Ascending aorta (tissue), 2 donors: Measurements from ENCODE around the gene HIVEP2. TPM values are rescaled to one million over a fixed set of nuclear protein-coding genes. Genes with fewer than 3 reads are reported as not detected.

Experiments used
- DNase-seq, 2 donors: peaks; one replicate each; pipeline ENCODE4 v3.0.0-alpha.2; 2019; ENCODE audit warnings: low spot score in 2 of 2
- H3K27ac ChIP-seq, 2 donors: fragments of 200-600 bp; sonication (generic); one replicate each; pipeline ENCODE4 v1.5.1; 2016 to 2017; ENCODE audit warnings: mild to moderate bottlenecking in 1 of 2
- H3K27me3 ChIP-seq: fragments of 200-600 bp; sonication (generic); one replicate; pipeline ENCODE4 v1.5.1; 2017
- H3K36me3 ChIP-seq, 2 donors: fragments of 200-600 bp; sonication (generic); one replicate each; pipeline ENCODE4 v1.5.1; 2016
- H3K4me1 ChIP-seq, 2 donors: fragments of 200-600 bp; sonication (generic); one replicate each; pipeline ENCODE4 v1.5.1; 2016 to 2017; ENCODE audit warnings: mild to moderate bottlenecking in 1 of 2
- H3K4me3 ChIP-seq, 2 donors: fragments of 200-600 bp; sonication (generic); one replicate each; pipeline ENCODE4 v1.5.1; 2016 to 2017; ENCODE audit warnings: mild to moderate bottlenecking in 1 of 2
- H3K9me3 ChIP-seq, 2 donors: fragments of 200-600 bp; sonication (generic); one replicate each; pipeline ENCODE4 v1.5.1; 2016
- CTCF ChIP-seq, 3 experiments: fragments of 200-600 bp in 2 of 3; fragments of 450-650 bp in 1 of 3; sonication (generic) in 2 of 3; IDR thresholded peaks; one replicate each; pipeline ENCODE4 v1.5.1; 2016 to 2019; ENCODE audit warnings: antibody characterized with exemption in 3 of 3, mild to moderate bottlenecking in 1 of 3, moderate library complexity in 1 of 3
- intact Hi-C: fragments of 100-400 bp; cut with DNase I; formaldehyde crosslinking; loops from one replicate; pipeline ENCODE4 v1.15.1; 2023
- total RNA-seq: library from RNA; depleted of rRNA; stranded (reverse); fragments of >200 nt; gene quantifications from one replicate; pipeline ENCODE4 v1.1.0, GENCODE V29; 2016

The HIVEP2 gene
- total RNA-seq, 1 donor from 2014 or later: 14.5 TPM

GRCh38 chr6:142713959-142714358, 231.0 kb downstream of the HIVEP2 start:
- no peak for DNase-seq
- TF ChIP-seq CTCF (IDR thresholded peaks at IDR 0.05): no peak
- no peak overlapping the region for H3K27ac ChIP-seq
- H3K36me3 ChIP-seq: no peaks in the 10 kb centered on the region
- H3K9me3 ChIP-seq: peaks cover 0 to 12% of the 10 kb centered on the region in 2 donors
- no peak overlapping the region for H3K4me3 ChIP-seq
- H3K27me3 ChIP-seq: no peaks in the 10 kb centered on the region
- H3K4me1 ChIP-seq: no peaks in the 10 kb centered on the region
- intact Hi-C loops: no loop called here

GRCh38 chr6:142712231-142712630, 232.7 kb downstream of the HIVEP2 start:
- peaks cover 0 to 2% of the 10 kb centered on the region in 2 donors for H3K9me3 ChIP-seq
- no peaks in the 10 kb centered on the region for H3K27me3 ChIP-seq
- intact Hi-C loops: no loop called here
- no peaks in the 10 kb centered on the region for H3K4me1 ChIP-seq
- no peak overlapping the region for H3K4me3 ChIP-seq
- no peak overlapping the region for H3K27ac ChIP-seq
- no peak for DNase-seq
- no peak for TF ChIP-seq CTCF (IDR thresholded peaks at IDR 0.05)
- H3K36me3 ChIP-seq: no peaks in the 10 kb centered on the region

GRCh38 chr6:142708651-142709050, 236.3 kb downstream of the HIVEP2 start:
- no peak for DNase-seq
- intact Hi-C loops: no loop called here
- H3K9me3 ChIP-seq: no peaks in the 10 kb centered on the region
- no peak overlapping the region for H3K4me3 ChIP-seq
- H3K27ac ChIP-seq: no peak overlapping the region
- no peak for TF ChIP-seq CTCF (IDR thresholded peaks at IDR 0.05)
- H3K27me3 ChIP-seq: no peaks in the 10 kb centered on the region
- no peaks in the 10 kb centered on the region for H3K36me3 ChIP-seq
- no peaks in the 10 kb centered on the region for H3K4me1 ChIP-seq

GRCh38 chr6:142707255-142707654, 237.7 kb downstream of the HIVEP2 start:
- Histone ChIP-seq H3K9me3 (no peaks in the 10 kb centered on the region), H3K27me3 (no peaks in the 10 kb centered on the region), H3K4me3 (no peak overlapping the region), H3K4me1 (no peaks in the 10 kb centered on the region), H3K27ac (no peak overlapping the region), H3K36me3 (no peaks in the 10 kb centered on the region)
- no peak for DNase-seq
- TF ChIP-seq CTCF (IDR thresholded peaks at IDR 0.05): no peak
- intact Hi-C loops: no loop called here

DNA sequence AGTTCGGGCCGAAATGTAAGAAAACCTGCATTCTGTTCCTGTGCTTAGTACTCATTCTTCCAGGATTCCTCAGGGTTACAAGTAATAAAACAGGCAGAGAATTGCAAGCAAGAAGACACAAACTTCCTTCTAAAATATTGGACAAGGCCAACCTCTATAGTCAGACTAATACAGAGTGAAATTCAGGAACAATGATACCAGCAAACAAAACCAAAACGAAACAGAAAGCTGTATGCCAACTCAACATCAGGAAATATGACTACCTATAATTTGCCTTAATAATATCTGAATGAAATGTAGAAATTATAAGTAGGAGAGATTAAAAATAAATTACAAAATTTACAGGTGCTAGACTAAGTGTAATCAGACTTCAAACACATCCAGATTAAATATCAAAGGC, 238.8 kb downstream of the HIVEP2 start:
- no peaks in the 10 kb centered on the region for H3K27me3 ChIP-seq
- no peak overlapping the region for H3K4me3 ChIP-seq
- H3K27ac ChIP-seq: no peak overlapping the region
- no peaks in the 10 kb centered on the region for H3K36me3 ChIP-seq
- DNase-seq: no peak
- intact Hi-C loops: no loop called here
- no peaks in the 10 kb centered on the region for H3K4me1 ChIP-seq
- TF ChIP-seq CTCF (IDR thresholded peaks at IDR 0.05): no peak
- no peaks in the 10 kb centered on the region for H3K9me3 ChIP-seq

- Histone ChIP-seq H3K4me1 (no peaks in the 10 kb centered on the region), H3K27ac (no peak overlapping the region), H3K27me3 (no peaks in the 10 kb centered on the region), H3K4me3 (no peak overlapping the region), H3K9me3 (no peaks in the 10 kb centered on the region), H3K36me3 (no peaks in the 10 kb centered on the region)
- DNase-seq: no peak
- no peak for TF ChIP-seq CTCF (IDR thresholded peaks at IDR 0.05)
- intact Hi-C loops: no loop called here
These were observed 239.9 kb downstream of the HIVEP2 start for GRCh38 chr6:142705054-142705453.
